C4-2B (cell line): ENCODE results near the gene PLEKHG4.

Experiments used
- H3K27ac ChIP-seq: fragments of 450-650 bp; 2 replicates; pipeline ENCODE4 v1.5.1; 2017
- CTCF ChIP-seq: fragments of 450-650 bp; conservative IDR thresholded peaks from 2 replicates; pipeline ENCODE4 v1.5.1; 2017; ENCODE audit warnings: mild to moderate bottlenecking
- ZFX ChIP-seq: fragments of 450-650 bp; IDR thresholded peaks from 2 replicates; pipeline ENCODE4 v1.6.1; 2017

PLEKHG4 gene

GRCh38 chr16:67310561-67310960 is 31.2 kb downstream of the PLEKHG4 start:
- no peak overlapping the region for H3K27ac ChIP-seq
- TF ChIP-seq CTCF (no peak), ZFX (no peak)

GRCh38 chr16:67311607-67312488 is 32.5 kb downstream of the PLEKHG4 start:
- H3K27ac ChIP-seq: no peak overlapping the region
- TF ChIP-seq CTCF (no peak), ZFX (no peak)

- no peak overlapping the region for H3K27ac ChIP-seq
- TF ChIP-seq CTCF: no peak
- no peak for TF ChIP-seq ZFX
These were observed 33.4 kb downstream of the PLEKHG4 start for GRCh38 chr16:67312719-67313118.

GRCh38 chr16:67317853-67318252 is 38.5 kb downstream of the PLEKHG4 start:
- TF ChIP-seq CTCF (no peak), ZFX (no peak)
- H3K27ac ChIP-seq: no peak overlapping the region

GRCh38 chr16:67326115-67326471 is 46.8 kb downstream of the PLEKHG4 start:
- no peak overlapping the region for H3K27ac ChIP-seq
- TF ChIP-seq ZFX (no peak), CTCF (no peak)

- no peak for TF ChIP-seq CTCF
- TF ChIP-seq ZFX: no peak
- H3K27ac ChIP-seq: no peak within 1 kb of the TSS
These were observed 47.4 kb downstream of the PLEKHG4 start, which contains the start of the genes KCTD19 and LRRC36 for GRCh38 chr16:67326472-67327309. Gene KCTD19 (minus strand): TSS chr16:67326741. CDS start chr16:67326707, 34 bp downstream. Gene LRRC36 (plus strand): TSS chr16:67326815. CDS start chr16:67326863, 48 bp downstream.

- H3K27ac ChIP-seq: no peak overlapping the region
- no peak for TF ChIP-seq ZFX
- TF ChIP-seq CTCF: no peak
These were observed 48.4 kb downstream of the PLEKHG4 start for GRCh38 chr16:67327743-67328142.
